Heart left ventricle (tissue), 13 donors: Measurements from ENCODE around the gene IL15RA.

Experiments used
- POLR2A ChIP-seq, 2 donors: fragments of 450-650 bp; IDR thresholded peaks; one replicate each; pipeline ENCODE4 v1.6.1; 2017; ENCODE audit warnings: antibody characterized with exemption in 2 of 2, mild to moderate bottlenecking in 2 of 2, moderate library complexity in 2 of 2
- TF ChIP-seq, protein P1 (sequence below), 12 donors: fragments of 200-600 bp; sonication (generic) in 4 of 12; IDR thresholded peaks; one replicate each; pipeline versions ENCODE4 v1.5.0 to v1.8.0; 2018 to 2022; ENCODE audit warnings: antibody characterized with exemption in 12 of 12, mild to moderate bottlenecking in 5 of 12
- donor health status: ischemic (EF 13 %, LVEDD 7.1; RV severe dilation, severe dysfunction).
- donor health status: DM: no; HTN: yes; CAD: no.
- donor health status: DM: no; HTN: no; CAD: no.
- donor health status: ischemic (EF 25% LVEDD 6.9; RV normal size, moderate dysfunction).
- donor health status: ischemic (EF 25% LVEDD 5.7; RV mildly dilated, moderate dysfunction).
- donor health status: ischemic (EF 35%, LVEDD 5.7; RV mildly dilated, moderate dysfunction).
- donor health status: nonischemic (EF 11% LVEDD 7.7; RV severe dilation, severe dysfunction).
- donor health status: DM: yes; HTN: yes; CAD: no.
- donor health status: PGD.
- donor health status: ischemic (EF 29% LVEDD 5.4; RV normal size, mild dysfunction).
- donor health status: nonischemic (EF 23%, LVEDD 6.1; RV moderate dilation, normal function).

DNA sequence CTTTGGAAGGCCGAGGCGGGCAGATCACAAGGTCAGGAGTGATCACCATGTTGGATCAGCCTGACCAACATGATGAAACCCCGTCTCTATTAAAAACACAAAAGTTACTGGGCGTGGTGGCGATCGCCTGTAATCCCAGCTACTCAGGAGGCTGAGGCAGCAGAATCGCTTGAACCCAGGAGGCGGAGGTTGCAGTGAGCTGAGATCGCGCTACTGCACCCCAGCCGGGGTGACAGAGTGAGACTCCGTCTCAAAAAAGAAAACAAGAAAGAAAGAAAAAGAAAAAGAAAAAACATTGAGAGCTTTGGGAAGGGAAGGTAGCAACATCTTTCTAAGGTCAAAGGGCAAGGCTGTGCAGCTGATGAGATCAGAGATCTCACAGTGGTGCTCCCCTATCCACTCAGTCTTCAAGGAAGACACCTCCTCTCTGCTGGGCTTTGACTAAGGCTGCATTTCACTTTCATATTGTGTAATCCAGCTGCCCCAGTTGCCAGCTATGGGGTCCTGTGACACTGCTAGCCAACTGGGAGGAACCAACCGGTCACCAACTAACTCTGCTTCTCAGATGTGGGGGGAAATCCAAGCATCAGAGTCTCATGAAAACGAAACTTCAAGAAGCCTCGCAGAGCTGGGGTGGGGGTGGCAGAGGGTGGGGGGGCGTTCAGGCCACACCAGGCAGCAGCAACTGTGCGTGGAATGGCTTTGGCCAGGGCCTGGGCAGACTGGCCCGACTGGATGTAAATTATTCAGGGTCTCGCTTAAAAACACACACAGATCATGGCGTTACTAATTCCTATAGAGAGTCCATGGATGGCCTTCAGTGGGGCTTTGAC, 1.5 kb downstream of the IL15RA start:
- TF ChIP-seq, protein P1, sequence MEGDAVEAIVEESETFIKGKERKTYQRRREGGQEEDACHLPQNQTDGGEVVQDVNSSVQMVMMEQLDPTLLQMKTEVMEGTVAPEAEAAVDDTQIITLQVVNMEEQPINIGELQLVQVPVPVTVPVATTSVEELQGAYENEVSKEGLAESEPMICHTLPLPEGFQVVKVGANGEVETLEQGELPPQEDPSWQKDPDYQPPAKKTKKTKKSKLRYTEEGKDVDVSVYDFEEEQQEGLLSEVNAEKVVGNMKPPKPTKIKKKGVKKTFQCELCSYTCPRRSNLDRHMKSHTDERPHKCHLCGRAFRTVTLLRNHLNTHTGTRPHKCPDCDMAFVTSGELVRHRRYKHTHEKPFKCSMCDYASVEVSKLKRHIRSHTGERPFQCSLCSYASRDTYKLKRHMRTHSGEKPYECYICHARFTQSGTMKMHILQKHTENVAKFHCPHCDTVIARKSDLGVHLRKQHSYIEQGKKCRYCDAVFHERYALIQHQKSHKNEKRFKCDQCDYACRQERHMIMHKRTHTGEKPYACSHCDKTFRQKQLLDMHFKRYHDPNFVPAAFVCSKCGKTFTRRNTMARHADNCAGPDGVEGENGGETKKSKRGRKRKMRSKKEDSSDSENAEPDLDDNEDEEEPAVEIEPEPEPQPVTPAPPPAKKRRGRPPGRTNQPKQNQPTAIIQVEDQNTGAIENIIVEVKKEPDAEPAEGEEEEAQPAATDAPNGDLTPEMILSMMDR (IDR thresholded peaks at IDR 0.05): no peak
- TF ChIP-seq POLR2A (IDR thresholded peaks at IDR 0.05): no peak
